HCT116 (cell line): ENCODE data around the gene NCR3LG1. TPM values are rescaled to one million over a fixed set of nuclear protein-coding genes. Genes with fewer than 3 reads are reported as not detected.

ENCODE experiments used
- ATAC-seq: fragments of 200-7000 bp; cut with Tn5 transposase; 2 replicates; pipeline ENCODE4 v1.9.1; 2020; ENCODE audit warnings: mild to moderate bottlenecking, moderate library complexity
- BruUV-seq: library from RNA; stranded (reverse); fragments of 400-500 nt; replicated peaks from 2 replicates; lab custom pipeline; 2021; lab: Mats Ljungman, UMichigan
- CTCF ChIA-PET: fragments of 300-600 bp; sonication (Branson Sonifier 250); formaldehyde crosslinking; loops from one replicate; lab custom pipeline; 2021; ENCODE audit warnings: antibody characterized with exemption; lab: Charles Lee
- POLR2A ChIA-PET: fragments of 300-600, 350-600 bp; sonication (Branson Sonifier 250); formaldehyde crosslinking; loops from one replicate; lab custom pipeline; 2021; ENCODE audit warnings: antibody characterized with exemption; lab: Charles Lee
- RAD21 ChIA-PET, 2 experiments: fragments of 300-600 bp; sonication (Branson Sonifier 250); formaldehyde crosslinking; loops; one replicate each; lab custom pipeline; 2023; ENCODE audit warnings: low total read pairs in 2 of 2; ENCODE audit not compliant: uncharacterized antibody in 2 of 2, unreplicated experiment in 2 of 2, low non-redundant PET in 1 of 2; lab: Charles Lee
- DNase-seq: peaks from one replicate; pipeline ENCODE4 v3.0.0-alpha.2; 2010; ENCODE audit warnings: low read depth, low spot score
- H2AFZ ChIP-seq: fragments of 200-600 bp; shearing (Covaris generic), sonication (generic); 2 replicates; pipeline ENCODE4 v1.6.1; 2017; ENCODE audit warnings: low read depth, mixed run types, mixed read lengths, antibody characterized with exemption, low read length; ENCODE audit not compliant: poor library complexity, severe bottlenecking
- H3K27ac ChIP-seq: 2 replicates; pipeline ENCODE4 v1.5.1; 2012; ENCODE audit warnings: low read depth, low read length
- H3K27me3 ChIP-seq: fragments of 200-600 bp; sonication (generic); 2 replicates; pipeline ENCODE4 v1.6.1; 2016; ENCODE audit warnings: mixed run types, low read length, mixed read lengths; ENCODE audit not compliant: insufficient read depth
- H3K36me3 ChIP-seq, 2 experiments: fragments of 200-500 bp in 1 of 2; fragments of 200-600 bp in 1 of 2; sonication (Bioruptor generic) in 1 of 2; sonication (generic) in 1 of 2; 2 replicates each; pipeline versions ENCODE4 v1.5.1 to v1.6.1; 2014 to 2016; ENCODE audit warnings: low read length in 2 of 2, inconsistent platforms in 1 of 2, mixed read lengths in 1 of 2, mixed run types in 1 of 2; ENCODE audit not compliant: insufficient read depth in 2 of 2, control insufficient read depth in 1 of 2
- H3K4me1 ChIP-seq, 2 experiments: fragments of 200-600 bp in 1 of 2; sonication (generic) in 1 of 2; 2 replicates each; pipeline versions ENCODE4 v1.5.1 to v1.6.1; 2012 to 2017; ENCODE audit warnings: low read length in 2 of 2, inconsistent platforms in 1 of 2, mild to moderate bottlenecking in 1 of 2, mixed read lengths in 1 of 2, mixed run types in 1 of 2, moderate library complexity in 1 of 2; ENCODE audit not compliant: insufficient read depth in 2 of 2, control insufficient read depth in 1 of 2
- H3K4me2 ChIP-seq: fragments of 200-600 bp; sonication (generic); 2 replicates; pipeline ENCODE4 v1.6.1; 2017; ENCODE audit warnings: mixed run types, low read length, mixed read lengths
- H3K4me3 ChIP-seq, 2 experiments: fragments of 200-600 bp in 1 of 2; sonication (generic) in 1 of 2; replicated peaks in 1 of 2; 2 replicates each; pipeline ENCODE4 v1.5.1; 2011 to 2016; ENCODE audit warnings: low read length in 2 of 2, control low read depth in 1 of 2, low read depth in 1 of 2, mild to moderate bottlenecking in 1 of 2, mixed read lengths in 1 of 2, mixed run types in 1 of 2
- H3K79me2 ChIP-seq: fragments of 200-600 bp; sonication (generic); 2 replicates; pipeline ENCODE4 v1.6.1; 2017; ENCODE audit warnings: mild to moderate bottlenecking, mixed run types, low read length, moderate library complexity, mixed read lengths; ENCODE audit not compliant: insufficient read depth
- H3K9ac ChIP-seq: fragments of 200-600 bp; sonication (generic); 2 replicates; pipeline ENCODE4 v1.6.1; 2016; ENCODE audit warnings: low read length, mixed read lengths
- H3K9me2 ChIP-seq: fragments of 200-600 bp; sonication (generic), shearing (Covaris generic); 2 replicates; pipeline ENCODE4 v1.6.1; 2017; ENCODE audit warnings: mixed run types, mild to moderate bottlenecking, moderate library complexity; ENCODE audit not compliant: insufficient read depth
- H3K9me3 ChIP-seq, 2 experiments: fragments of 200-500 bp in 1 of 2; fragments of 200-600 bp in 1 of 2; sonication (Bioruptor generic) in 1 of 2; sonication (generic) in 1 of 2; 2 replicates each; pipeline ENCODE4 v1.6.1; 2014 to 2017; ENCODE audit warnings: low read length in 2 of 2, mixed read lengths in 2 of 2, inconsistent platforms in 1 of 2, low read depth in 1 of 2, mild to moderate bottlenecking in 1 of 2, mixed run types in 1 of 2, moderate library complexity in 1 of 2; ENCODE audit not compliant: control insufficient read depth in 1 of 2, insufficient read depth in 1 of 2
- H4K20me1 ChIP-seq: fragments of 200-600 bp; sonication (generic), shearing (Covaris generic); 2 replicates; pipeline ENCODE4 v1.6.1; 2017; ENCODE audit warnings: mixed run types, mild to moderate bottlenecking, moderate library complexity; ENCODE audit not compliant: insufficient read depth
- ATF3 ChIP-seq: IDR thresholded peaks from 2 replicates; pipeline ENCODE4 v1.6.1; 2012
- CEBPB ChIP-seq: IDR thresholded peaks from 2 replicates; pipeline ENCODE4 v1.6.1; 2012; ENCODE audit warnings: low read depth
- CTCF ChIP-seq, 3 experiments: fragments of 200-600 bp in 1 of 3; sonication (generic) in 1 of 3; IDR thresholded peaks in 2 of 3; conservative IDR thresholded peaks in 1 of 3; 2 replicates each; pipeline ENCODE4 v1.5.1; 2012 to 2017; ENCODE audit warnings: low read depth in 2 of 3, low read length in 2 of 3, antibody characterized with exemption in 1 of 3, borderline replicate concordance in 1 of 3, control low read depth in 1 of 3, mild to moderate bottlenecking in 1 of 3, mixed read lengths in 1 of 3, mixed run types in 1 of 3, moderate library complexity in 1 of 3; ENCODE audit not compliant: insufficient read depth in 1 of 3
- ELF1 ChIP-seq: IDR thresholded peaks from 2 replicates; pipeline ENCODE4 v1.6.1; 2012; ENCODE audit warnings: low read depth, borderline replicate concordance
- EZH2 ChIP-seq: fragments of 200-600 bp; sonication (generic); IDR thresholded peaks from 2 replicates; pipeline ENCODE4 v1.6.1; 2017; ENCODE audit warnings: antibody characterized with exemption, mixed run types
- EZH2phosphoT487 ChIP-seq: fragments of 200-600 bp; IDR thresholded peaks from 2 replicates; pipeline ENCODE4 v1.6.1; 2018; ENCODE audit warnings: antibody characterized with exemption, borderline replicate concordance
- FOSL1 ChIP-seq: IDR thresholded peaks from 2 replicates; pipeline ENCODE4 v1.6.1; 2012; ENCODE audit warnings: low read depth
- MAX ChIP-seq: IDR thresholded peaks from 2 replicates; pipeline ENCODE4 v1.6.1; 2012
- RAD21 ChIP-seq: IDR thresholded peaks from 2 replicates; pipeline ENCODE4 v1.6.1; 2012; ENCODE audit warnings: low read depth, mild to moderate bottlenecking
- SIN3A ChIP-seq: IDR thresholded peaks from 2 replicates; pipeline ENCODE4 v1.6.1; 2012; ENCODE audit warnings: low read depth
- SP1 ChIP-seq: IDR thresholded peaks from 2 replicates; pipeline ENCODE4 v1.6.1; 2012; ENCODE audit warnings: low read depth
- TCF7L2 ChIP-seq: IDR thresholded peaks from 2 replicates; pipeline ENCODE4 v1.7.0; 2011; ENCODE audit warnings: borderline replicate concordance, inconsistent platforms; ENCODE audit not compliant: insufficient read depth, insufficient read length; ENCODE audit errors: extremely low read depth
- ZFX ChIP-seq: fragments of 450-650 bp; IDR thresholded peaks from 2 replicates; pipeline ENCODE4 v1.6.1; 2017
- ZNF274 ChIP-seq: fragments of 200-500 bp; sonication (Bioruptor generic); IDR thresholded peaks from 2 replicates; pipeline ENCODE4 v1.6.1; 2014; ENCODE audit warnings: mild to moderate bottlenecking, low read depth, low read length, inconsistent platforms
- intact Hi-C: fragments of 100-400 bp; cut with micrococcal nuclease; formaldehyde crosslinking; loops from 2 replicates; pipeline ENCODE4 v1.10.0; 2022
- total RNA-seq: library from RNA; stranded (reverse); gene quantifications from one replicate; pipeline ENCODE4 v1.2.1, GENCODE V29; 2021; ENCODE audit not compliant: unreplicated experiment

Gene NCR3LG1
- total RNA-seq, 1 experiment from 2014 or later, result 1.5 TPM

GRCh38 chr11:17389957-17390649, 38.5 kb downstream of the NCR3LG1 start:
- BruUV-seq, result no TSS peak
- no peaks in the 10 kb centered on the region for H3K36me3 ChIP-seq

More at GRCh38 chr11:17389957-17390649, 38.5 kb downstream of the NCR3LG1 start:
- Histone ChIP-seq H3K27ac (no peak overlapping the region), H3K9me2 (no peaks in the 10 kb centered on the region), H2AFZ (peak overlapping the region; percentile 42), H3K9me3 (no peaks in the 10 kb centered on the region), H3K4me3 (peak overlapping the region; percentile 58 to 63), H3K4me2 (peak overlapping the region; percentile 91), H3K79me2 (no peaks in the 10 kb centered on the region), H3K27me3 (no peaks in the 10 kb centered on the region), H3K9ac (no peak overlapping the region), H4K20me1 (no peaks in the 10 kb centered on the region), H3K4me1 (peaks cover 0 to 19% of the 10 kb centered on the region in 2 experiments; a peak in 3 of 4 replicates)
- ChIA-PET POLR2A (no interaction called here), CTCF (interaction anchor here (1.2 to 2.5 kb wide), 2 partner anchors 9 to 138 kb away, joined by 3 to 5 read pairs; no protein-coding TSS in a partner anchor), RAD21 (no interaction called here)
- TF ChIP-seq MAX (no peak), TCF7L2 (no peak), ATF3 (no peak), FOSL1 (no peak), EZH2 (no peak), ZNF274 (no peak), SP1 (no peak), CTCF (IDR thresholded peaks at IDR 0.05 in 2 of 3, conservative IDR thresholded peaks at IDR 0.05 in 1 of 3; ENCODE audit: borderline replicate concordance in 1 of 3, insufficient read depth in 1 of 3, low read depth in 2 of 3, low read length in 2 of 3) (no peak), RAD21 (no peak), ELF1 (no peak), SIN3A (no peak), EZH2phosphoT487 (no peak), CEBPB (no peak), ZFX (no peak)
- intact Hi-C loops, result loop anchor here (1.0 to 5.0 kb wide), 3 partner anchors 85 to 342 kb away; partner anchors contain the start of gene KCNC1
- DNase-seq, result no peak
- no peak for ATAC-seq
